HEK293 (cell line): ENCODE results near the gene PSMB4.
"Not testable (repeated sequence)": the region's sequence is repeated elsewhere in the genome, so short reads cannot be mapped to it uniquely, and the experiment has no call there.

Experiments
- CTCF ChIP-seq: fragments of 450-650 bp; formaldehyde crosslinking; IDR thresholded peaks from 2 replicates; pipeline ENCODE4 v1.5.1; 2016; ENCODE audit warnings: missing biosample characterization, missing genetic modification characterization
- SP2 ChIP-seq: fragments of 450-650 bp; formaldehyde crosslinking; IDR thresholded peaks from 2 replicates; pipeline ENCODE4 v1.5.1; 2016; ENCODE audit warnings: missing biosample characterization, missing genetic modification characterization
- ZBTB7A ChIP-seq: fragments of 450-650 bp; formaldehyde crosslinking; IDR thresholded peaks from 2 replicates; pipeline ENCODE4 v1.5.1; 2016; ENCODE audit warnings: low read depth, missing biosample characterization, missing genetic modification characterization
- ZNF174 ChIP-seq: fragments of 450-650 bp; formaldehyde crosslinking; IDR thresholded peaks from 2 replicates; pipeline ENCODE4 v1.5.0; 2017; ENCODE audit warnings: missing biosample characterization, mild to moderate bottlenecking, missing genetic modification characterization

- not testable (repeated sequence) for TF ChIP-seq CTCF (tag by site-specific recombination); ZNF174 (tag by site-specific recombination); ZBTB7A; SP2
These were observed 8.9 kb upstream of the PSMB4 start for GRCh38 chr1:151390221-151391078.
